ENCODE data around the gene LRGUK.

LRGUK gene

GRCh38 chr7:134089446-134089845 is 37.7 kb upstream of the LRGUK start:
- Histone ChIP-seq H3K27me3 (ENCODE audit: insufficient read depth, low read length) (no peaks in the 10 kb centered on the region), H3K36me3 (ENCODE audit: insufficient read depth, low read length) (no peaks in the 10 kb centered on the region), H3K4me3 (ENCODE audit: low read length) (0 out of 2 replicates have a peak overlapping the region, but pooled peaks have one; percentile 1), H3K9ac (ENCODE audit: low read depth, low read length) (no peak overlapping the region), H3K4me1 (ENCODE audit: insufficient read depth, low read length) (no peaks in the 10 kb centered on the region), H3K27ac (ENCODE audit: low read depth, low read length) (no peak overlapping the region), H3K9me3 (ENCODE audit: insufficient read depth, low read depth, low read length) (peaks cover 73% of the 10 kb centered on the region)
- WGBS: 82% methylated on average over 4 of the region's 4 CpGs

GRCh38 chr7:134098072-134098471 is 29.1 kb upstream of the LRGUK start:
- no peaks in the 10 kb centered on the region for H3K36me3 ChIP-seq (ENCODE audit: insufficient read depth, low read length)
- no peaks in the 10 kb centered on the region for H3K27me3 ChIP-seq (ENCODE audit: insufficient read depth, low read length)
- no peak overlapping the region for H3K4me3 ChIP-seq (ENCODE audit: low read length)
- no peaks in the 10 kb centered on the region for H3K4me1 ChIP-seq (ENCODE audit: insufficient read depth, low read length)
- 84% methylated on average over 2 of the region's 4 CpGs for WGBS
- no peak overlapping the region for H3K27ac ChIP-seq (ENCODE audit: low read depth, low read length)
- H3K9ac ChIP-seq (ENCODE audit: low read depth, low read length): no peak overlapping the region
- peaks cover 17% of the 10 kb centered on the region for H3K9me3 ChIP-seq (ENCODE audit: insufficient read depth, low read depth, low read length)

- 86% methylated on average over 3 of the region's 3 CpGs for WGBS
- Histone ChIP-seq H3K27ac (ENCODE audit: low read depth, low read length) (no peak overlapping the region), H3K36me3 (ENCODE audit: insufficient read depth, low read length) (no peaks in the 10 kb centered on the region), H3K4me1 (ENCODE audit: insufficient read depth, low read length) (no peaks in the 10 kb centered on the region), H3K27me3 (ENCODE audit: insufficient read depth, low read length) (no peaks in the 10 kb centered on the region), H3K9ac (ENCODE audit: low read depth, low read length) (no peak overlapping the region), H3K4me3 (ENCODE audit: low read length) (no peak overlapping the region), H3K9me3 (ENCODE audit: insufficient read depth, low read depth, low read length) (no peaks in the 10 kb centered on the region)
Observed at GRCh38 chr7:134101716-134102115, 25.4 kb upstream of the LRGUK start.

- Histone ChIP-seq H3K4me1 (ENCODE audit: insufficient read depth, low read length) (no peaks in the 10 kb centered on the region), H3K9me3 (ENCODE audit: insufficient read depth, low read depth, low read length) (no peaks in the 10 kb centered on the region), H3K27me3 (ENCODE audit: insufficient read depth, low read length) (no peaks in the 10 kb centered on the region), H3K4me3 (ENCODE audit: low read length) (no peak overlapping the region), H3K9ac (ENCODE audit: low read depth, low read length) (no peak overlapping the region), H3K36me3 (ENCODE audit: insufficient read depth, low read length) (no peaks in the 10 kb centered on the region), H3K27ac (ENCODE audit: low read depth, low read length) (no peak overlapping the region)
- WGBS: no CpG with 5 or more reads among the region's 4 CpGs
Observed at GRCh38 chr7:134104166-134104565, 23.0 kb upstream of the LRGUK start.

GRCh38 chr7:134105841-134106240 is 21.3 kb upstream of the LRGUK start:
- 96% methylated on average over 5 of the region's 5 CpGs for WGBS

GRCh38 chr7:134108802-134109201 is 18.3 kb upstream of the LRGUK start:
- no peaks in the 10 kb centered on the region for H3K4me1 ChIP-seq (ENCODE audit: insufficient read depth, low read length)
- no peak overlapping the region for H3K9ac ChIP-seq (ENCODE audit: low read depth, low read length)

More at GRCh38 chr7:134105841-134106240, 21.3 kb upstream of the LRGUK start:
- no peaks in the 10 kb centered on the region for H3K36me3 ChIP-seq (ENCODE audit: insufficient read depth, low read length)
- no peaks in the 10 kb centered on the region for H3K4me1 ChIP-seq (ENCODE audit: insufficient read depth, low read length)
- no peaks in the 10 kb centered on the region for H3K27me3 ChIP-seq (ENCODE audit: insufficient read depth, low read length)
- H3K4me3 ChIP-seq (ENCODE audit: low read length): no peak overlapping the region
- H3K9ac ChIP-seq (ENCODE audit: low read depth, low read length): no peak overlapping the region
- no peaks in the 10 kb centered on the region for H3K9me3 ChIP-seq (ENCODE audit: insufficient read depth, low read depth, low read length)
- no peak overlapping the region for H3K27ac ChIP-seq (ENCODE audit: low read depth, low read length)

GRCh38 chr7:134113655-134114054 is 13.5 kb upstream of the LRGUK start:
- Histone ChIP-seq H3K27ac (ENCODE audit: low read depth, low read length) (peak overlapping the region; percentile 21; the same call in 1 of the 2 replicates), H3K4me3 (ENCODE audit: low read length) (no peak overlapping the region), H3K36me3 (ENCODE audit: insufficient read depth, low read length) (no peaks in the 10 kb centered on the region), H3K4me1 (ENCODE audit: insufficient read depth, low read length) (peaks cover 7% of the 10 kb centered on the region; the same call in 1 of the 2 replicates), H3K9me3 (ENCODE audit: insufficient read depth, low read depth, low read length) (no peaks in the 10 kb centered on the region), H3K9ac (ENCODE audit: low read depth, low read length) (no peak overlapping the region), H3K27me3 (ENCODE audit: insufficient read depth, low read length) (no peaks in the 10 kb centered on the region)

More at GRCh38 chr7:134108802-134109201, 18.3 kb upstream of the LRGUK start:
- H3K36me3 ChIP-seq (ENCODE audit: insufficient read depth, low read length): no peaks in the 10 kb centered on the region
- WGBS: 100% methylated on average over 2 of the region's 2 CpGs
- H3K27me3 ChIP-seq (ENCODE audit: insufficient read depth, low read length): no peaks in the 10 kb centered on the region
- H3K4me3 ChIP-seq (ENCODE audit: low read length): no peak overlapping the region
- no peak overlapping the region for H3K27ac ChIP-seq (ENCODE audit: low read depth, low read length)
- H3K9me3 ChIP-seq (ENCODE audit: insufficient read depth, low read depth, low read length): no peaks in the 10 kb centered on the region

GRCh38 chr7:134114992-134115391 is 12.1 kb upstream of the LRGUK start:
- Histone ChIP-seq H3K27me3 (ENCODE audit: insufficient read depth, low read length) (no peaks in the 10 kb centered on the region), H3K4me3 (ENCODE audit: low read length) (no peak overlapping the region)

GRCh38 chr7:134120405-134120804 is 6.7 kb upstream of the LRGUK start:
- WGBS: 90% methylated on average over 4 of the region's 4 CpGs
- Histone ChIP-seq H3K4me3 (ENCODE audit: low read length) (no peak overlapping the region), H3K4me1 (ENCODE audit: insufficient read depth, low read length) (no peaks in the 10 kb centered on the region), H3K36me3 (ENCODE audit: insufficient read depth, low read length) (no peaks in the 10 kb centered on the region), H3K27me3 (ENCODE audit: insufficient read depth, low read length) (no peaks in the 10 kb centered on the region), H3K9ac (ENCODE audit: low read depth, low read length) (no peak overlapping the region), H3K9me3 (ENCODE audit: insufficient read depth, low read depth, low read length) (no peaks in the 10 kb centered on the region), H3K27ac (ENCODE audit: low read depth, low read length) (no peak overlapping the region)

More at GRCh38 chr7:134114992-134115391, 12.1 kb upstream of the LRGUK start:
- peaks cover 7% of the 10 kb centered on the region; the same call in 1 of the 2 replicates for H3K4me1 ChIP-seq (ENCODE audit: insufficient read depth, low read length)
- 82% methylated on average over 4 of the region's 4 CpGs for WGBS
- no peak overlapping the region for H3K27ac ChIP-seq (ENCODE audit: low read depth, low read length)
- H3K36me3 ChIP-seq (ENCODE audit: insufficient read depth, low read length): no peaks in the 10 kb centered on the region
- H3K9ac ChIP-seq (ENCODE audit: low read depth, low read length): no peak overlapping the region
- no peaks in the 10 kb centered on the region for H3K9me3 ChIP-seq (ENCODE audit: insufficient read depth, low read depth, low read length)

- H3K27ac ChIP-seq (ENCODE audit: low read depth, low read length): no peak overlapping the region
Observed at GRCh38 chr7:134121632-134122139, 5.5 kb upstream of the LRGUK start.

GRCh38 chr7:134122980-134123379 is 4.2 kb upstream of the LRGUK start:
- Histone ChIP-seq H3K9ac (ENCODE audit: low read depth, low read length) (no peak overlapping the region), H3K27me3 (ENCODE audit: insufficient read depth, low read length) (peaks cover 10% of the 10 kb centered on the region; the same call in 1 of the 2 replicates), H3K36me3 (ENCODE audit: insufficient read depth, low read length) (no peaks in the 10 kb centered on the region), H3K4me3 (ENCODE audit: low read length) (no peak overlapping the region), H3K9me3 (ENCODE audit: insufficient read depth, low read depth, low read length) (no peaks in the 10 kb centered on the region), H3K27ac (ENCODE audit: low read depth, low read length) (no peak overlapping the region), H3K4me1 (ENCODE audit: insufficient read depth, low read length) (peaks cover 4% of the 10 kb centered on the region)
- WGBS: 100% methylated on average over 1 of the region's 2 CpGs

More at GRCh38 chr7:134121632-134122139, 5.5 kb upstream of the LRGUK start:
- H3K9me3 ChIP-seq (ENCODE audit: insufficient read depth, low read depth, low read length): no peaks in the 10 kb centered on the region
- H3K27me3 ChIP-seq (ENCODE audit: insufficient read depth, low read length): peaks cover 8% of the 10 kb centered on the region; the same call in 1 of the 2 replicates
- 93% methylated on average over 2 of the region's 3 CpGs for WGBS
- no peak overlapping the region for H3K9ac ChIP-seq (ENCODE audit: low read depth, low read length)
- H3K4me3 ChIP-seq (ENCODE audit: low read length): no peak overlapping the region
- H3K4me1 ChIP-seq (ENCODE audit: insufficient read depth, low read length): no peaks in the 10 kb centered on the region; the same call in 1 of the 2 replicates
- no peaks in the 10 kb centered on the region for H3K36me3 ChIP-seq (ENCODE audit: insufficient read depth, low read length)

GRCh38 chr7:134126146-134126545 is 994 bp upstream of the LRGUK start:
- WGBS: 78% methylated on average over 3 of the region's 5 CpGs
- no peaks in the 10 kb centered on the region for H3K9me3 ChIP-seq (ENCODE audit: insufficient read depth, low read depth, low read length)
- H3K27ac ChIP-seq (ENCODE audit: low read depth, low read length): no peak overlapping the region
- no peaks in the 10 kb centered on the region for H3K36me3 ChIP-seq (ENCODE audit: insufficient read depth, low read length)
- peaks cover 25% of the 10 kb centered on the region for H3K4me1 ChIP-seq (ENCODE audit: insufficient read depth, low read length)
- H3K4me3 ChIP-seq (ENCODE audit: low read length): no peak overlapping the region
- no peak overlapping the region for H3K9ac ChIP-seq (ENCODE audit: low read depth, low read length)
- peaks cover 10% of the 10 kb centered on the region; the same call in 1 of the 2 replicates for H3K27me3 ChIP-seq (ENCODE audit: insufficient read depth, low read length)
